Measurements from ENCODE around the gene JAKMIP1.

The JAKMIP1 gene

GRCh38 chr4:6017030-6017429 is 183.3 kb downstream of the JAKMIP1 start:
- TF ChIP-seq CTCF (conservative IDR thresholded peaks at IDR 0.05; ENCODE audit: low read depth, low read length) = no peak
- H3K4me3 ChIP-seq (ENCODE audit: low read length) = no peak overlapping the region
- DNase-seq (ENCODE audit: low read depth) = no peak

DNA sequence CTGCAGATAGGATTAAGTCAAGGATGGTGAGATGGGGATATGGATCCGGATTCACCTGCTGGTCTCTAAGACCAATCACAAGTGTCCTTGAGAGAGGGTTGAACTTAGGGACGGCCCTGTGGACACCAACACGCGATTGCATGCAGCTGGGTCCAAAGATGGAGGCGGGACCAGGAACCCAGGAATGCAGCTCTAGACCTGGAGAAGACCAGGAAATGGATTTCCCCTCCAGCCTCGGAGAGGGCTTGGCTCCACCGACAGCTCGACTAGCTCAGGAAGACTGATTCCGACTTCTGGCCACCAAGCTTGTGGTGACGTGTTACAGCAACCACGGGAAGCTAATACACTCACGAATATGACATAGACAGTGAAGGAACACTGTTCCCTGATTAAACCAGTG is 186.8 kb downstream of the JAKMIP1 start:
- H3K4me3 ChIP-seq (ENCODE audit: low read length) = no peak overlapping the region
- no peak for DNase-seq (ENCODE audit: low read depth)
- no peak for TF ChIP-seq CTCF (conservative IDR thresholded peaks at IDR 0.05; ENCODE audit: low read depth, low read length)

GRCh38 chr4:6012200-6012599 is 188.1 kb downstream of the JAKMIP1 start:
- TF ChIP-seq CTCF (conservative IDR thresholded peaks at IDR 0.05; ENCODE audit: low read depth, low read length) = no peak
- no peak overlapping the region for H3K4me3 ChIP-seq (ENCODE audit: low read length)

DNA sequence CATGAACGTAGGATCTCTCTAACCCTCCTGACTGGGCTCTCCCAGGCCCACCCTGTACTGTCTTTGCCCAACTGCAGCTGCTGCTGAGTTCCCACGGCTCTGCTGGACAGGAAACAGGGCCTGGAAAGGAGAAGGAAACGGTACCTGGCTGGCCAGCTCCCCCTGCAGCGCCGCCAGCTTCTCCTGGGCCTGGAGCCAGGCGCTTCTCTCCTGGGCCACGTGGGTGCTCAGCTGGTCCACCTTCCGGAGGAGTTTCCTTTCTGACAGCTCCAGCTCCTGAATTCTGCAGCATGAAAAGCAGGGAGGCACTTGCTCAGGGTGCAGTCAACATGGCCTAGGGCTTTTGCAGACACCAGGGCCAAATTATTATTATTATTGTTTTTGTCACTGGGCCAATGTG is 188.7 kb downstream of the JAKMIP1 start:
- H3K4me3 ChIP-seq (ENCODE audit: low read length) = no peak overlapping the region
- TF ChIP-seq CTCF (conservative IDR thresholded peaks at IDR 0.05; ENCODE audit: low read depth, low read length) = no peak
- no peak for DNase-seq (ENCODE audit: low read depth)

More at GRCh38 chr4:6012200-6012599, 188.1 kb downstream of the JAKMIP1 start:
- DNase-seq (ENCODE audit: low read depth) = no peak

DNA sequence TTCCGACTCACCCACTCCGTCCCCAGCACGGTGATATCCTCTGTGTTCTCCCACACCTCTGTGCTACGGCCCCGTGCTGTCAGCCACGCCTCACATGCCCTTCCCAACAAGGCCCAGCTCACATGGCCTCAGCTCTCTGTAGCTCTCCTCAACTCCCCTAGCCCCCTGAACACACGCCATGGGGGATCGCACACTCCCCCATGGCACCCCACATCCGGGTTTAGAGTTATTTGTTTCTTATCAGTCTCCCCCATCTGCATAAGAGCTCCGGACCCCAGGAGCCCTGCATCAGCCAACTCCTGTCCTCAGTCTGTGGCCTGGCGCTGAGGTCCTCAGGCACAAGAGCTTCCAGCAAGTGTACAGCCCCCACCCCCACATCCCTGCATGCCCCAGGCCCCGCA is 189.1 kb downstream of the JAKMIP1 start:
- no peak overlapping the region for H3K4me3 ChIP-seq (ENCODE audit: low read length)
- TF ChIP-seq CTCF (conservative IDR thresholded peaks at IDR 0.05; ENCODE audit: low read depth, low read length) = no peak
- no peak for DNase-seq (ENCODE audit: low read depth)

DNA sequence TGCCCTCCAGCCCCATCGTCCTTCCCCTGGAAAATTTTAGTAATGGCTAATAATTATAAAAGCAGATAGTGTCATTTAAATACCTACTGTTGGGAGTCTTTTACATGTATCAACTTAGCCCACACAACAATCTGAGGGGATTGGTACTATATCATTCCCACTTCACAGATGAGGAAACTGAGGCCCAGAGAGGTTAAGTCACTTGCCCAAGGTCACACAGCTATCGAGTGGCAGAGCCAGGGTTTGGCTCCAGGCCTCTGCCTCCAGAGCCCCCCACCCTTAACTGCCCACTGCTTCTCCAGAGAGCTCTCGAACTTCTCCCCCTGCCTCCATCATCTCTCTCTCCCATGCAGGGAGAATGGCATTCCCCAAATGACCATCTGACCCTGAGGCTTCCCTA is 189.6 kb downstream of the JAKMIP1 start:
- H3K4me3 ChIP-seq (ENCODE audit: low read length) = no peak overlapping the region

GRCh38 chr4:6009452-6009851 is 190.9 kb downstream of the JAKMIP1 start:
- TF ChIP-seq CTCF (conservative IDR thresholded peaks at IDR 0.05; ENCODE audit: low read depth, low read length) = no peak
- H3K4me3 ChIP-seq (ENCODE audit: low read length) = no peak overlapping the region
- DNase-seq (ENCODE audit: low read depth) = no peak

More for the DNA sequence above, 189.6 kb downstream of the JAKMIP1 start:
- no peak for DNase-seq (ENCODE audit: low read depth)
- TF ChIP-seq CTCF (conservative IDR thresholded peaks at IDR 0.05; ENCODE audit: low read depth, low read length) = no peak

Data from retinal pigment epithelial cell (primary cell).